Measurements from ENCODE around the gene DAP.
"Not testable (repeated sequence)": the region's sequence is repeated elsewhere in the genome, so short reads cannot be mapped to it uniquely, and the experiment has no call there.

The DAP gene

GRCh38 chr5:10733426-10733825 is 27.6 kb downstream of the DAP start:
- no peak for FAIRE-seq

- FAIRE-seq: no peak
Measured at GRCh38 chr5:10731913-10732312, 29.1 kb downstream of the DAP start.

- no peak for FAIRE-seq
Measured at GRCh38 chr5:10730043-10730351, 31.0 kb downstream of the DAP start.

GRCh38 chr5:10729320-10730042 is 31.6 kb downstream of the DAP start:
- no peak for FAIRE-seq

- FAIRE-seq: no peak
Measured at GRCh38 chr5:10728679-10729078, 32.4 kb downstream of the DAP start.

- no peak for FAIRE-seq
Measured at GRCh38 chr5:10727861-10728260, 33.2 kb downstream of the DAP start.

GRCh38 chr5:10726913-10727517 is 34.0 kb downstream of the DAP start:
- no peak for FAIRE-seq

GRCh38 chr5:10726179-10726912 is 34.7 kb downstream of the DAP start:
- FAIRE-seq: no peak

- FAIRE-seq: no peak
Measured at GRCh38 chr5:10725636-10726035, 35.4 kb downstream of the DAP start.

- FAIRE-seq: no peak
Measured at GRCh38 chr5:10724781-10725507, 36.1 kb downstream of the DAP start.

GRCh38 chr5:10723514-10723913 is 37.5 kb downstream of the DAP start:
- FAIRE-seq: no peak

GRCh38 chr5:10720766-10721165 is 40.3 kb downstream of the DAP start:
- not testable (repeated sequence) for FAIRE-seq

GRCh38 chr5:10719965-10720364 is 41.1 kb downstream of the DAP start:
- FAIRE-seq: no peak

- FAIRE-seq: not testable (repeated sequence)
Measured at GRCh38 chr5:10718617-10719016, 42.4 kb downstream of the DAP start.

- not testable (repeated sequence) for FAIRE-seq
Measured at GRCh38 chr5:10716825-10717224, 44.2 kb downstream of the DAP start.

- FAIRE-seq: no peak
Measured at GRCh38 chr5:10715605-10716290, 45.3 kb downstream of the DAP start.

- FAIRE-seq: no peak
Measured at GRCh38 chr5:10712574-10713366, 48.3 kb downstream of the DAP start.

- FAIRE-seq: no peak
Measured at GRCh38 chr5:10711562-10711961, 49.5 kb downstream of the DAP start.

GRCh38 chr5:10710513-10711128 is 50.4 kb downstream of the DAP start:
- FAIRE-seq: no peak

- no peak for FAIRE-seq
Measured at GRCh38 chr5:10709933-10710332, 51.1 kb downstream of the DAP start.

GRCh38 chr5:10709409-10709808 is 51.6 kb downstream of the DAP start:
- no peak for FAIRE-seq

Measured in colon (tissue), 2 donors.